GM18517 (cell line): Measurements from ENCODE around the gene OXLD1.
A peak's percentile ranks its signal among the peaks of the same experiment; 100 is the strongest.
"Not testable (repeated sequence)": the region's sequence is repeated elsewhere in the genome, so short reads cannot be mapped to it uniquely, and the experiment has no call there.

Source experiments
- ATAC-seq: cut with Tn5 transposase; IDR thresholded peaks from one replicate; pipeline ENCODE4 v1.9.1; 2021; ENCODE audit warnings: mild to moderate bottlenecking, moderate library complexity; ENCODE audit not compliant: unreplicated experiment

The OXLD1 gene

GRCh38 chr17:81683584-81684441, 17.4 kb upstream of the OXLD1 start, which contains the start of the genes ARL16 and HGS:
TSS of gene ARL16 (minus strand) at chr17:81683797. CDS start at chr17:81683753, 44 bp downstream.
TSS of gene HGS (plus strand) at chr17:81684011. CDS start at chr17:81684067, 56 bp downstream.
- ATAC-seq: peak; percentile 94

GRCh38 chr17:81683208-81683583, 16.8 kb upstream of the OXLD1 start:
- ATAC-seq: no peak

- no peak for ATAC-seq
Observed at GRCh38 chr17:81682565-81683207, 16.3 kb upstream of the OXLD1 start.

GRCh38 chr17:81681672-81682071, 15.3 kb upstream of the OXLD1 start:
- ATAC-seq: no peak

- ATAC-seq: no peak
Observed at GRCh38 chr17:81680150-81680549, 13.7 kb upstream of the OXLD1 start.

- no peak for ATAC-seq
Observed at GRCh38 chr17:81676906-81677305, 10.5 kb upstream of the OXLD1 start.

GRCh38 chr17:81675515-81676221, 9.3 kb upstream of the OXLD1 start:
- not testable (repeated sequence) for ATAC-seq

GRCh38 chr17:81673561-81674258, 7.3 kb upstream of the OXLD1 start:
- ATAC-seq: no peak

- no peak for ATAC-seq
Observed at GRCh38 chr17:81672954-81673353, 6.5 kb upstream of the OXLD1 start.

GRCh38 chr17:81672504-81672903, 6.1 kb upstream of the OXLD1 start:
- no peak for ATAC-seq

GRCh38 chr17:81667754-81668153, 1.3 kb upstream of the OXLD1 start:
- ATAC-seq: no peak

GRCh38 chr17:81666092-81666341, 388 bp downstream of the OXLD1 start:
- peak; percentile 9 for ATAC-seq

GRCh38 chr17:81665205-81666091, 957 bp downstream of the OXLD1 start:
- ATAC-seq: no peak

- ATAC-seq: no peak
Observed at GRCh38 chr17:81664051-81664470, 2.3 kb downstream of the OXLD1 start.

GRCh38 chr17:81662002-81662401, 4.4 kb downstream of the OXLD1 start:
- ATAC-seq: no peak

GRCh38 chr17:81660441-81660840, 6.0 kb downstream of the OXLD1 start:
- no peak for ATAC-seq

GRCh38 chr17:81659038-81659437, 7.4 kb downstream of the OXLD1 start:
- ATAC-seq: no peak

- ATAC-seq: no peak
Observed at GRCh38 chr17:81656835-81657234, 9.6 kb downstream of the OXLD1 start.

- no peak for ATAC-seq
Observed at GRCh38 chr17:81656118-81656743, 10.2 kb downstream of the OXLD1 start, which contains the start of gene PDE6G. TSS of gene PDE6G (minus strand) at chr17:81656542. CDS start at chr17:81653305, 3,237 bp downstream.
